GM18951 (cell line): Measurements from ENCODE around the gene SUN3.
A peak's percentile ranks its signal among the peaks of the same experiment; 100 is the strongest.
"Not testable (repeated sequence)": the region's sequence is repeated elsewhere in the genome, so short reads cannot be mapped to it uniquely, and the experiment has no call there.

Source experiments
- POLR2A ChIP-seq: IDR thresholded peaks from 4 replicates; pipeline ENCODE4 v1.6.1; 2011; ENCODE audit warnings: mild to moderate bottlenecking; ENCODE audit not compliant: insufficient read length, insufficient read depth; ENCODE audit errors: extremely low read depth
- in situ Hi-C: fragments of 300-500 bp; cut with MboI; formaldehyde crosslinking; loops from one replicate; pipeline ENCODE4 v1.12.0; 2022; ENCODE audit warnings: low sequenced_read_pairs, mixed read lengths, inconsistent platforms; ENCODE audit not compliant: unreplicated experiment

Gene SUN3

DNA sequence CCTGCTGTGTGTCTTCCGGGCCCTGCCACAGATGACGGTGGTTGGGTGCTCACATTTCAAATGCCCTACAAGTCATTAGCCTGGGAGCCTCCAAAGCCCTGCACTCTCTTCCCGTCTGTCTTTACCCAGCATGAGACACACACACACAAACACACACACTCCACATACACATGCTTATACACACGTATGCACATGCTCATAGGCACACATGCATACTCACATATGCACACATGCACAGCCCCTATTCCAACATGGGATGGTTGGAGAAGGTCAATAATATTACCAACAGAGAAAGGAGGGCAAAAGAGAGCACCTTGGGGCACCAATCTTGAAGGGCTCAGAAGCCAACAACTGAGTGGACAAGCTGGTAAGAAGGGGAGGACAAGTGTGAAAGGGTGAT is 19.0 kb downstream of the SUN3 start:
- no peak for TF ChIP-seq POLR2A

GRCh38 chr7:48009257-48009656 is 19.6 kb downstream of the SUN3 start:
- no peak for TF ChIP-seq POLR2A
- in situ Hi-C loops: no loop called here

More for the DNA sequence above, 19.0 kb downstream of the SUN3 start:
- in situ Hi-C loops: no loop called here

- in situ Hi-C loops: no loop called here
Measured at GRCh38 chr7:48006866-48007265, 22.0 kb downstream of the SUN3 start.

GRCh38 chr7:48004638-48005037 is 24.3 kb downstream of the SUN3 start:
- in situ Hi-C loops: no loop called here
- no peak for TF ChIP-seq POLR2A

More at GRCh38 chr7:48006866-48007265, 22.0 kb downstream of the SUN3 start:
- no peak for TF ChIP-seq POLR2A

GRCh38 chr7:48004032-48004431 is 24.9 kb downstream of the SUN3 start:
- TF ChIP-seq POLR2A: no peak
- in situ Hi-C loops: no loop called here

- in situ Hi-C loops: not testable (repeated sequence)
Measured at GRCh38 chr7:48000164-48000563, 28.7 kb downstream of the SUN3 start.

DNA sequence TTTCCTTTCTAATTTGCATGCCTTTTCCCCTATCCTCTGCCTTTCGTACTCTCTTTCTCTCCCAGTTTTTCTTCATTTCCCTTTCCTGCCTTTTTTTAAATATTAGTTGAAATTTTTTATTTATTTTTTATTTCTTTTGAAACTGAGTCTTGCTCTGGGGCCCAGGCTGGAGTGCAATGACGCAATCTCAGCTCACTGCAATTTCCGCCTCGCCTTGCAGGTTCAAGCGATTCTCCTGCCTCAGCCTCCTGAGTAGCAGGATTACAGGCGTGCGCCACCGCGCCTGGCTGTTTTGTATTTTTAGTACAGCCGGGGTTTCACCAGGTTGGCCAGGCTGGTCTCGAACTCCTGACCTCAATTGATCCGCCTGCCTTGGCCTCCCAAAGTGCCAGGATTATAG is 29.5 kb downstream of the SUN3 start:
- no peak for TF ChIP-seq POLR2A
- in situ Hi-C loops: no loop called here

DNA sequence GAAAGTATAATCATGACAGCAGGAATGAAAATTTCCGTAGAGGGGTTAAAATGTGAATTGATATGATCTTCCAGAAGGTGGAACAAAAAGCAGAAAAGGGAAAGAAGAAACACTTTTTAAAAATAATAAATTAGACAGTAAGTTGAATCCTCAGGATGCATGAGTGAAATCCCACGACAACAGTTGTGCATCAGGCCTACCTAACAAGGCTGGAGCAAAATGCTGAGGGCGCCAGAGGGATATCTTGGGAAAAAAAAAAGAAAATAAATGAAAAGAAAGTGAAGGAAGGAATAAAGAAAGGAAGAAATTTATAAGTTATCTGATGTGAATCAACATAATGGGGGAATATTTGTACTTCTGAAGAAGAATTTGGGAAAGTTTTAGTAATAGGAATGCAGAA is 36.5 kb downstream of the SUN3 start:
- TF ChIP-seq POLR2A: no peak
- in situ Hi-C loops: loop anchor here (5.0 kb wide), 1 partner anchor 100 kb away; no protein-coding TSS in a partner anchor

- peak; percentile 65 for TF ChIP-seq POLR2A
- in situ Hi-C loops: loop anchor here (5.0 kb wide), 1 partner anchor 100 kb away; no protein-coding TSS in a partner anchor
Measured at GRCh38 chr7:47991741-47992311, 37.1 kb downstream of the SUN3 start.

DNA sequence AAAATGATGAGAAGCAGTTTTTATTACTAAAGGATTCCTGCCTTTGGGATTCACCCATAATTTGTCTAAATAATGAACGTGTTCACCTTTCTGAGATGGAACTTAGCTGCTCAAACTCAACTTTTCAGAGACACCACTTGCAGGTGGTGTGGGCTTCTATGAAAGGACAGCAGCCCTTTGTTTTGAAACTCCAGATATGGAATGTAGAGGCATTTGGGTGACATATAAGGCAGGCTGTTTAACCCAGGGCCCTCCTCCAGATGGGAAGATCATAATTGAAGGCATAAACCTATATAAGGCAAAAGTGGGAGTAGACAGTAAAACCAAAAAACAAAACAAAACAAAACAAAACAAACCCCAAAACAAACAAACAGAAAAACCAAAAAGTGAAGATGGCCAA is 37.6 kb downstream of the SUN3 start:
- in situ Hi-C loops: loop anchor here (5.0 kb wide), 1 partner anchor 101 kb away; no protein-coding TSS in a partner anchor

DNA sequence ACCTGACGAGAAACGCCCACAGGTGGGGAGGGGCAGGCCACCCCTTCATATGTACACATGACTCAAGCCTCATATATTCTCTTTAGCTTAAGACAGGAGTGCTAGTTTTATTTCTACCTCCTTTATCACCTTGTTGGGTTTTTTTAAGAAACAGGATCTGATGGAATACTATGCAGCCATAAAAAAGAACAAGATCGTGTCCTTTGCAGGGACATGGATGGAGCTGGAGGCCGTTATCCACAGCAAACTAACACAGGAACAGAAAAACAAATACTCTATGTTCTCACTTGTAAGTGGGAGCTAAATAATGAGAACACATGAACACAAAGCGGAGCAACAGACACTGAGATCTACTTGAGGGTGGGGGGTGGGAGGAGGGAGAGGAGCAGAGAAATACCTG is 38.3 kb downstream of the SUN3 start:
- in situ Hi-C loops: loop anchor here (5.0 kb wide), 1 partner anchor 102 kb away; no protein-coding TSS in a partner anchor
- TF ChIP-seq POLR2A: no peak

More for the DNA sequence above, 37.6 kb downstream of the SUN3 start:
- no peak for TF ChIP-seq POLR2A

DNA sequence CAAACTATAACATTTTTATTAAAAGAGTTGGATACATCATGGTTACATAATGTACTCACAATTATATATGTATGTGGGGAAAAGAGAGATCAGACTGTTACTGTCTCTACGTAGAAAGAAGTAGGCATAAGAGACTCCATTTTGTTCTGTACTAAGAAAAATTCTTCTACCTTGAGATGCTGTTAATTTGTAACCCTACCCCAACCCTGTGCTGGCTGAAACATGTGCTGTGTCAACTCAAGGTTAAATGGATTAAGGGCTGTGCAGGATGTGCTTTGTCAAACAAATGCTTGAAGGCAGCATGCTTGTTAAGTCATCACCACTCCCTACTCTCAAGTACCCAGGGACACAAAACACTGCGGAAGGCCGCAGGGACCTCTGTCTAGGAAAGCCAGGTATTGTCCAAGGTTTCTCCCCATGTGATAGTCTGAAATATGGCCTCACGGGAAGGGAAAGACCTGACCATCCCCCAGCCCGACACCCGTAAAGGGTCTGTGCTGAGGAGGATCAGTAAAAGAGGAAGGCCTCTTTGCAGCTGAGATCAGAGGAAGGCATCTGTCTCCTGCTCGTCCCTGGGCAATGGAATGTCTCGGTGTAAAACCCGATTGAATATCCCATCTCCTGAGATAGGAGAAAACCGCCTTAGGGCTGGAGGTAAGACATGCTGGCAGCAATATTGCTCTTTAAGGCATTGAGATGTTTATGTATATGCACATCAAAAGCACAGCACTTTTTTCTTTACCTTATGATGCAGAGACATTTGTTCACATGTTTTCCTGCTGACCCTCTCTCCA is 39.1 kb downstream of the SUN3 start:
- in situ Hi-C loops: loop anchor here (5.0 kb wide), 1 partner anchor 102 kb away; no protein-coding TSS in a partner anchor

DNA sequence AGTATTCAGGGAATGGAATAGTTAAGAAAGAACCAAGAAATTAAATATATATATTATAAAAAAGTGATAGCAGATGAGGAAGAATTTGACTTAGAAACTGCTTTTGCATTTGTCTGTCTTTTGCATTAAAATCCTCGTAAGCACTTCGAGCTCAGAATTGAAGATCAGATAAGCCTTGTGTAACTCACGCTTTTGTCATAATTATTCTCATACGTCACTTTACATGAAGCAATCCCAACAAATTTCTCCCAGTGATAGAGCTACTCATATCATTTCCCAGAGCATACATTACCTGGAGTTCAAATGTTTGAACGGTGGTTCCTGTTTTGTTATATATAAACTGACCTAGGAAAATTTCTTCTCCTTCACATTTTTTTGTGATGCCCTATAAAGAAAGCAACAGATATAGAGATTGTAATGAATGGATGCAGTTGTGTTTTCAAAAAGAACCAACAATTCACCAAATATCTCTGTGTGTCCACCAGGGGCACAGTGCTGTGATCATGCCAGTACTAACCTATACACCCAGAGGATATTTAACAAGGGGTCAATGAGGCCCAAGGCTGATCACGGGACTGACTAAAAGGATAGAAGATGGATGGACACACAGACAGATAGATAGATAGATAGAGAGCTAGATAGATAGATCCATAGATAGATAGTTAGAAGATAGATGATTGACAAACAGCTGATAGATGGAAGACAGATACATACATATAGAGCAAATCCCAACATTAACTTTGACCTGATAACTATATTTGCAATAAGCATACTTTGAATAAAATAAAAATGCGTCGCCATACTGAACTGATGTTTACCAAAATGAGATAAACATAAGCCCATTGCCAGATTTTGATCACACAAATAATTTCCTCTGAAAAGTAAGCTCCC is 40.2 kb downstream of the SUN3 start:
- no peak for TF ChIP-seq POLR2A
- in situ Hi-C loops: no loop called here
